ENCODE measurements around the gene PLA2G2F.

DNA sequence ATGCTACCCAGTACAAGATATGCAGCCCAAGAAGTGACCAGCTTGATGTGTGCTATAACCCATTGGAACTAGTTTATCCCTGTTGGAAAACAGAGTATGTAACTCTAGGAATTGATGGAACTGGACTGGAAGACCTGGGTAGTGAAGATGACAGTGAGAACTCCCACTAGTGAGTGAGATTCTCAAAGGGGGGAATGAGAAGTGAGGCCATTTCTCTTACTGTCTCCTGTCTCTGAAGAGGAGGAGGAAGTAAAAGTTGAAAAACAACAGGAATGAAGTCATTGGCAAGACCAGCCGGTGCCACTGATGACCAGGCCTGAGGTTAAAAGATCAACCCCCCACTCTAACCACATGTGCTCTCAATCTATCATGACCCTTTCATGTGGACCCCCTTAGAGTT, 20.9 kb downstream of the PLA2G2F start:
- TF ChIP-seq, protein P1, sequence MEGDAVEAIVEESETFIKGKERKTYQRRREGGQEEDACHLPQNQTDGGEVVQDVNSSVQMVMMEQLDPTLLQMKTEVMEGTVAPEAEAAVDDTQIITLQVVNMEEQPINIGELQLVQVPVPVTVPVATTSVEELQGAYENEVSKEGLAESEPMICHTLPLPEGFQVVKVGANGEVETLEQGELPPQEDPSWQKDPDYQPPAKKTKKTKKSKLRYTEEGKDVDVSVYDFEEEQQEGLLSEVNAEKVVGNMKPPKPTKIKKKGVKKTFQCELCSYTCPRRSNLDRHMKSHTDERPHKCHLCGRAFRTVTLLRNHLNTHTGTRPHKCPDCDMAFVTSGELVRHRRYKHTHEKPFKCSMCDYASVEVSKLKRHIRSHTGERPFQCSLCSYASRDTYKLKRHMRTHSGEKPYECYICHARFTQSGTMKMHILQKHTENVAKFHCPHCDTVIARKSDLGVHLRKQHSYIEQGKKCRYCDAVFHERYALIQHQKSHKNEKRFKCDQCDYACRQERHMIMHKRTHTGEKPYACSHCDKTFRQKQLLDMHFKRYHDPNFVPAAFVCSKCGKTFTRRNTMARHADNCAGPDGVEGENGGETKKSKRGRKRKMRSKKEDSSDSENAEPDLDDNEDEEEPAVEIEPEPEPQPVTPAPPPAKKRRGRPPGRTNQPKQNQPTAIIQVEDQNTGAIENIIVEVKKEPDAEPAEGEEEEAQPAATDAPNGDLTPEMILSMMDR (IDR thresholded peaks at IDR 0.05), result no peak
- no peak for TF ChIP-seq SP1 (CRISPR knock-in tag; conservative IDR thresholded peaks at IDR 0.05)
- no peak for TF ChIP-seq EMX1 (CRISPR knock-in tag; IDR thresholded peaks at IDR 0.05)
- TF ChIP-seq NR2C2 (CRISPR knock-in tag; IDR thresholded peaks at IDR 0.05), result no peak
- TF ChIP-seq ZNF232 (CRISPR knock-in tag; IDR thresholded peaks at IDR 0.05), result no peak
- TF ChIP-seq, protein P2, sequence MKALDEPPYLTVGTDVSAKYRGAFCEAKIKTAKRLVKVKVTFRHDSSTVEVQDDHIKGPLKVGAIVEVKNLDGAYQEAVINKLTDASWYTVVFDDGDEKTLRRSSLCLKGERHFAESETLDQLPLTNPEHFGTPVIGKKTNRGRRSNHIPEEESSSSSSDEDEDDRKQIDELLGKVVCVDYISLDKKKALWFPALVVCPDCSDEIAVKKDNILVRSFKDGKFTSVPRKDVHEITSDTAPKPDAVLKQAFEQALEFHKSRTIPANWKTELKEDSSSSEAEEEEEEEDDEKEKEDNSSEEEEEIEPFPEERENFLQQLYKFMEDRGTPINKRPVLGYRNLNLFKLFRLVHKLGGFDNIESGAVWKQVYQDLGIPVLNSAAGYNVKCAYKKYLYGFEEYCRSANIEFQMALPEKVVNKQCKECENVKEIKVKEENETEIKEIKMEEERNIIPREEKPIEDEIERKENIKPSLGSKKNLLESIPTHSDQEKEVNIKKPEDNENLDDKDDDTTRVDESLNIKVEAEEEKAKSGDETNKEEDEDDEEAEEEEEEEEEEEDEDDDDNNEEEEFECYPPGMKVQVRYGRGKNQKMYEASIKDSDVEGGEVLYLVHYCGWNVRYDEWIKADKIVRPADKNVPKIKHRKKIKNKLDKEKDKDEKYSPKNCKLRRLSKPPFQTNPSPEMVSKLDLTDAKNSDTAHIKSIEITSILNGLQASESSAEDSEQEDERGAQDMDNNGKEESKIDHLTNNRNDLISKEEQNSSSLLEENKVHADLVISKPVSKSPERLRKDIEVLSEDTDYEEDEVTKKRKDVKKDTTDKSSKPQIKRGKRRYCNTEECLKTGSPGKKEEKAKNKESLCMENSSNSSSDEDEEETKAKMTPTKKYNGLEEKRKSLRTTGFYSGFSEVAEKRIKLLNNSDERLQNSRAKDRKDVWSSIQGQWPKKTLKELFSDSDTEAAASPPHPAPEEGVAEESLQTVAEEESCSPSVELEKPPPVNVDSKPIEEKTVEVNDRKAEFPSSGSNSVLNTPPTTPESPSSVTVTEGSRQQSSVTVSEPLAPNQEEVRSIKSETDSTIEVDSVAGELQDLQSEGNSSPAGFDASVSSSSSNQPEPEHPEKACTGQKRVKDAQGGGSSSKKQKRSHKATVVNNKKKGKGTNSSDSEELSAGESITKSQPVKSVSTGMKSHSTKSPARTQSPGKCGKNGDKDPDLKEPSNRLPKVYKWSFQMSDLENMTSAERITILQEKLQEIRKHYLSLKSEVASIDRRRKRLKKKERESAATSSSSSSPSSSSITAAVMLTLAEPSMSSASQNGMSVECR (CRISPR knock-in tag; IDR thresholded peaks at IDR 0.05; ENCODE audit: borderline replicate concordance), result no peak
- TF ChIP-seq TEAD1 (CRISPR knock-in tag; IDR thresholded peaks at IDR 0.05), result no peak
- TF ChIP-seq ESRRA (CRISPR knock-in tag; IDR thresholded peaks at IDR 0.05; ENCODE audit: borderline replicate concordance), result no peak
